Measurements from ENCODE around the gene MAP7. TPM values are rescaled to one million over a fixed set of nuclear protein-coding genes. Genes with fewer than 3 reads are reported as not detected.
A peak's percentile ranks its signal among the peaks of the same experiment; 100 is the strongest.

The MAP7 gene
- total and polyA plus RNA-seq, 2 of the 13 experiments (the other 11 are each of a cell fraction or from before 2014, with no cell fraction given) = 0.04 TPM; not detected in 1

DNA sequence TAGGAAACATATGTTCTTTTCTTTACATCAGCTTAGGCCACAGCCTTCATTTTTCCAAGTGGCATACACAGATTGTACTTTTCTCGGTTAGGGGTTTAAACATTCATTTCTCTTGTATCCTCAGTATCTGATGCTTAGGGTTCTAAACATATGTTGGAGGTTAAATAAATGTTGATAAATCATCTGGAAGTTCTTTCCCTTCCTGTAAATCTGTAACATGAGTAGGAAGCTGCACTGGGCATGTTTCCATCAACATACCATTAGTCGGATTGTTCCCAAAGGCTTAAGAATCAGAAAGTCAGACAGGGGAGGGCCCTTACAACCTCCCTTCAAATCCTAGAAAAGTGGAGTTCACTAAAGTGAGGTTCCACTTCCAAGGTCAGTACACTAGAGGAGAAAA lies 205.8 kb downstream of the MAP7 start (continued):
- TF ChIP-seq DMTF1 (CRISPR knock-in tag; IDR thresholded peaks at IDR 0.05) = no peak
- TF ChIP-seq IRX3 (CRISPR knock-in tag; IDR thresholded peaks at IDR 0.05; ENCODE audit: borderline replicate concordance, low read depth) = no peak
- TF ChIP-seq ATF1 (CRISPR knock-in tag; IDR thresholded peaks at IDR 0.05) = no peak
- no peak for TF ChIP-seq MBNL3 (CRISPR knock-in tag; conservative IDR thresholded peaks at IDR 0.05)

GRCh38 chr6:136343700-136344099 lies 206.5 kb downstream of the MAP7 start:
- in situ Hi-C loops (cut with HindIII; ENCODE audit: extremely low pct_ligation_motif_present, low pct_unique_long_range_greater_than_20kb) = no loop called here
- no TSS peak for BruUV-seq (replicated peaks)

More at GRCh38 chr6:136343700-136344099, 206.5 kb downstream of the MAP7 start:
- H3K27me3 ChIP-seq (ENCODE audit: control insufficient read depth in 1 of 2, insufficient read depth in 2 of 2, low read length in 2 of 2) = 0 out of 5 replicates have a peak, but pooled peaks cover 0 to 3% of the 10 kb centered on the region in 2 experiments
- FAIRE-seq (no peak), DNase-seq (ENCODE audit: low spot score) (no peak), ATAC-seq (no peak)
- no peaks in the 10 kb centered on the region for H3K9me3 ChIP-seq (ENCODE audit: low read length)
- no peak overlapping the region for H2AFZ ChIP-seq (ENCODE audit: low read length)
- no peak overlapping the region for H3K27ac ChIP-seq (ENCODE audit: extremely low read length, insufficient read depth, low read length)
- intact Hi-C loops (cut with micrococcal nuclease; ENCODE audit: unreplicated experiment) = no loop called here
- WGBS (ENCODE audit: low lambda C conversion rate) = 1% methylated on average over 1 of the region's 1 CpG
- H3K4me3 ChIP-seq (replicated peaks in 1 of 3; ENCODE audit: insufficient read depth in 1 of 3, low read depth in 2 of 3, low read length in 3 of 3) = no peak overlapping the region
- H3K9ac ChIP-seq (ENCODE audit: insufficient read depth, low read depth, low read length) = no peak overlapping the region
- POLR2A ChIA-PET = no interaction called here
- H3K79me2 ChIP-seq (ENCODE audit: insufficient read depth, low read length) = no peaks in the 10 kb centered on the region
- no peak overlapping the region for H3K4me2 ChIP-seq (ENCODE audit: low read depth, low read length)
- H3K4me1 ChIP-seq (ENCODE audit: insufficient read depth, low read length) = no peaks in the 10 kb centered on the region
- H3K36me3 ChIP-seq (replicated peaks in 1 of 2; ENCODE audit: control insufficient read depth in 1 of 2, insufficient read depth in 2 of 2, low read length in 2 of 2) = no peaks in the 10 kb centered on the region
- no peak for TF ChIP-seq STAG1 (CRISPR knock-in tag; IDR thresholded peaks at IDR 0.05)
- TF ChIP-seq, protein P1, sequence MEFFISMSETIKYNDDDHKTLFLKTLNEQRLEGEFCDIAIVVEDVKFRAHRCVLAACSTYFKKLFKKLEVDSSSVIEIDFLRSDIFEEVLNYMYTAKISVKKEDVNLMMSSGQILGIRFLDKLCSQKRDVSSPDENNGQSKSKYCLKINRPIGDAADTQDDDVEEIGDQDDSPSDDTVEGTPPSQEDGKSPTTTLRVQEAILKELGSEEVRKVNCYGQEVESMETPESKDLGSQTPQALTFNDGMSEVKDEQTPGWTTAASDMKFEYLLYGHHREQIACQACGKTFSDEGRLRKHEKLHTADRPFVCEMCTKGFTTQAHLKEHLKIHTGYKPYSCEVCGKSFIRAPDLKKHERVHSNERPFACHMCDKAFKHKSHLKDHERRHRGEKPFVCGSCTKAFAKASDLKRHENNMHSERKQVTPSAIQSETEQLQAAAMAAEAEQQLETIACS (CRISPR knock-in tag; IDR thresholded peaks at IDR 0.05) = no peak
- TF ChIP-seq, protein P2, sequence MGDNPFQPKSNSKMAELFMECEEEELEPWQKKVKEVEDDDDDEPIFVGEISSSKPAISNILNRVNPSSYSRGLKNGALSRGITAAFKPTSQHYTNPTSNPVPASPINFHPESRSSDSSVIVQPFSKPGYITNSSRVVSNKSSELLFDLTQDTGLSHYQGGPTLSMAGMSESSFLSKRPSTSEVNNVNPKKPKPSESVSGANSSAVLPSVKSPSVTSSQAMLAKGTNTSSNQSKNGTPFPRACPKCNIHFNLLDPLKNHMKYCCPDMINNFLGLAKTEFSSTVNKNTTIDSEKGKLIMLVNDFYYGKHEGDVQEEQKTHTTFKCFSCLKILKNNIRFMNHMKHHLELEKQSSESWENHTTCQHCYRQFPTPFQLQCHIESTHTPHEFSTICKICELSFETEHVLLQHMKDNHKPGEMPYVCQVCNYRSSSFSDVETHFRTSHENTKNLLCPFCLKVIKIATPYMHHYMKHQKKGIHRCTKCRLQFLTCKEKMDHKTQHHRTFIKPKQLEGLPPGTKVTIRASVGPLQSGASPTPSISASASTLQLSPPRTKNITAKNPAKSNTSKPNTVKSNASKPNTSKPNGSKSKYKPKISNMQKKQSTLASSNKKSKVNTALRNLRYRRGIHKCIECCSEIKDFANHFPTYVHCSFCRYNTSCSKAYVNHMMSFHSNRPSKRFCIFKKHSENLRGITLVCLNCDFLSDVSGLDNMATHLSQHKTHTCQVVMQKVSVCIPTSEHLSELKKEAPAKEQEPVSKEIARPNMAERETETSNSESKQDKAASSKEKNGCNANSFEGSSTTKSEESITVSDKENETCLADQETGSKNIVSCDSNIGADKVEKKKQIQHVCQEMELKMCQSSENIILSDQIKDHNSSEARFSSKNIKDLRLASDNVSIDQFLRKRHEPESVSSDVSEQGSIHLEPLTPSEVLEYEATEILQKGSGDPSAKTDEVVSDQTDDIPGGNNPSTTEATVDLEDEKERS (CRISPR knock-in tag; IDR thresholded peaks at IDR 0.05) = no peak
- TF ChIP-seq CBX2 (IDR thresholded peaks at IDR 0.05; ENCODE audit: low read depth, low read length) = no peak
- no peak for TF ChIP-seq CBX2 (CRISPR knock-in tag; IDR thresholded peaks at IDR 0.05; ENCODE audit: low read depth)
- TF ChIP-seq MAFK (conservative IDR thresholded peaks at IDR 0.05 in 1 of 2, IDR thresholded peaks at IDR 0.05 in 1 of 2; ENCODE audit: low read length in 2 of 2) = peak; percentile 10 to 51; a peak in 2 of 4 replicates
- TF ChIP-seq MAFF (IDR thresholded peaks at IDR 0.05; ENCODE audit: low read depth, low read length) = 0 out of 2 replicates have a peak, but pooled peaks have one; percentile 1
- CTCF ChIA-PET (ENCODE audit: low intra/inter-chr PET ratio, low total read pairs) = no interaction called here
- no peaks in the 10 kb centered on the region for H4K20me1 ChIP-seq (ENCODE audit: insufficient read depth, low read length)

All from HepG2 (cell line).